Astrocyte of the cerebellum (primary cell): ENCODE data around the gene MICAL3.

Experiments used
- DNase-seq: peaks from one replicate; pipeline ENCODE4 v3.0.0-alpha.2; 2011; ENCODE audit warnings: low read depth
- H3K4me3 ChIP-seq: 2 replicates; pipeline ENCODE4 v1.5.1; 2011; ENCODE audit warnings: mild to moderate bottlenecking, low read depth, low read length, moderate library complexity
- CTCF ChIP-seq: IDR thresholded peaks from 2 replicates; pipeline ENCODE4 v1.5.1; 2012; ENCODE audit warnings: low read length, low read depth, moderate library complexity, mild to moderate bottlenecking; ENCODE audit errors: missing control alignments
- in situ Hi-C: cut with HindIII; loops from 2 replicates; pipeline ENCODE4 v1.10.0; 2017; ENCODE audit warnings: low sequenced_read_pairs

The MICAL3 gene

GRCh38 chr22:17782621-17783020, 241.7 kb downstream of the MICAL3 start:
- in situ Hi-C loops, result loop anchor here (5.0 kb wide), 2 partner anchors 40 kb away; no protein-coding TSS in a partner anchor
- no peak overlapping the region for H3K4me3 ChIP-seq
- TF ChIP-seq CTCF, result no peak
- DNase-seq, result no peak

GRCh38 chr22:17782158-17782557, 242.2 kb downstream of the MICAL3 start:
- no peak overlapping the region for H3K4me3 ChIP-seq

GRCh38 chr22:17781319-17782031, 242.9 kb downstream of the MICAL3 start:
- DNase-seq, result peak; percentile 61
- in situ Hi-C loops, result loop anchor here (5.0 kb wide), 2 partner anchors 39 to 41 kb away; no protein-coding TSS in a partner anchor
- TF ChIP-seq CTCF, result no peak

More at GRCh38 chr22:17782158-17782557, 242.2 kb downstream of the MICAL3 start:
- no peak for DNase-seq
- TF ChIP-seq CTCF, result no peak
- in situ Hi-C loops, result loop anchor here (5.0 kb wide), 2 partner anchors 40 kb away; no protein-coding TSS in a partner anchor

GRCh38 chr22:17780741-17781318, 243.5 kb downstream of the MICAL3 start:
- no peak for DNase-seq
- H3K4me3 ChIP-seq, result no peak overlapping the region
- TF ChIP-seq CTCF, result no peak
- in situ Hi-C loops, result loop anchor here (5.0 kb wide), 2 partner anchors 39 to 41 kb away; no protein-coding TSS in a partner anchor

More at GRCh38 chr22:17781319-17782031, 242.9 kb downstream of the MICAL3 start:
- H3K4me3 ChIP-seq, result no peak overlapping the region

- no peak for DNase-seq
- no peak for TF ChIP-seq CTCF
- H3K4me3 ChIP-seq, result no peak overlapping the region
- in situ Hi-C loops, result loop anchor here (5.0 kb wide), 2 partner anchors 38 to 42 kb away; no protein-coding TSS in a partner anchor
These were observed 244.1 kb downstream of the MICAL3 start for GRCh38 chr22:17780116-17780740.

GRCh38 chr22:17779286-17780115, 244.9 kb downstream of the MICAL3 start:
- no peak for DNase-seq
- H3K4me3 ChIP-seq, result no peak overlapping the region
- no peak for TF ChIP-seq CTCF
- in situ Hi-C loops, result loop anchor here (5.0 kb wide), 2 partner anchors 37 to 43 kb away; no protein-coding TSS in a partner anchor
